ENCODE measurements around the gene NTM. TPM values are rescaled to one million over a fixed set of nuclear protein-coding genes. Genes with fewer than 3 reads are reported as not detected.

Gene NTM
- polyA plus RNA-seq, 1 donor (not counting 4 experiments of a cell fraction or from before 2014, with no cell fraction given): 47.9 TPM

DNA sequence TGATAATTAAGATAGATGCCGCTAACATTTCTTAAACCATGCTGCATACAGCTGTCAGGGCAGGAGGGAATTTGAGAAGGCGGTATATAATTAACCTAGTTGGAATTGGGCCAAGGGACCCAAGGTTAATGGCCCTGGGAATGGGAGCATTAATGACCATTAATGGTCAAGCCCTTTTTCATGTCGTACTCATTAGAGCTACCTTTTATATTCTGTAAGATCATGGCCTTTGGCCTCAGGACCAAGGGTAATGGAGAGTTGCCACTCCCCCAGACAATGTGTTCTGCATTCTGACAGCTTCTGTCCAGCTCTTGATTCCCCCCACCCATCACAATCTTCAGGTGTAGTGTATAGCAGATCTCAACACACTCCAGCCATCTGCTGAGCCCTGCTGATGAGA is 111.6 kb downstream of the NTM start:
- no peaks in the 10 kb centered on the region for H3K36me3 ChIP-seq (ENCODE audit: control insufficient read depth in 2 of 2, extremely low read depth in 1 of 2, insufficient read depth in 2 of 2, low read length in 2 of 2)
- no peak overlapping the region for H3K9ac ChIP-seq (ENCODE audit: control insufficient read depth, extremely low read depth, insufficient read depth, low read length)
- H2AFZ ChIP-seq (ENCODE audit: control insufficient read depth, low read length): no peak overlapping the region
- H3K4me3 ChIP-seq (ENCODE audit: control insufficient read depth in 2 of 3, extremely low read depth in 1 of 3, insufficient read depth in 2 of 3, low read depth in 1 of 3, low read length in 3 of 3): no peak overlapping the region
- DNase-seq (ENCODE audit: low read depth, low spot score) (no peak), FAIRE-seq (no peak)
- no peak for TF ChIP-seq CTCF (optimal IDR thresholded peaks at IDR 0.05 in 1 of 3, IDR thresholded peaks at IDR 0.05 in 1 of 3, conservative IDR thresholded peaks at IDR 0.05 in 1 of 3; ENCODE audit: extremely low read depth in 1 of 3, insufficient read depth in 2 of 3, low read length in 3 of 3)
- no peak for TF ChIP-seq EZH2 (IDR thresholded peaks at IDR 0.05; ENCODE audit: low read length)
- H3K4me1 ChIP-seq (ENCODE audit: control insufficient read depth, extremely low read depth, insufficient read depth, low read length): no peaks in the 10 kb centered on the region
- H3K9me3 ChIP-seq (ENCODE audit: control insufficient read depth, low read depth, low read length): no peaks in the 10 kb centered on the region
- no peaks in the 10 kb centered on the region for H3K27me3 ChIP-seq (ENCODE audit: control insufficient read depth, extremely low read depth, insufficient read depth, low read length)
- no peak overlapping the region for H3K27ac ChIP-seq (ENCODE audit: control insufficient read depth, insufficient read depth, low read length)
- H3K9me1 ChIP-seq (ENCODE audit: control insufficient read depth, extremely low read depth, insufficient read depth, low read length): no peaks in the 10 kb centered on the region
- H3K79me2 ChIP-seq (ENCODE audit: control insufficient read depth, insufficient read depth, low read length): no peaks in the 10 kb centered on the region
- H4K20me1 ChIP-seq (ENCODE audit: control insufficient read depth, extremely low read depth, insufficient read depth, low read length): no peaks in the 10 kb centered on the region
- dilution Hi-C loops (cut with MboI; ENCODE audit: extremely low pct_ligation_motif_present, low sequenced_read_pairs): no loop called here
- H3K4me2 ChIP-seq (ENCODE audit: control insufficient read depth, extremely low read depth, insufficient read depth, low read depth, low read length): no peak overlapping the region

DNA sequence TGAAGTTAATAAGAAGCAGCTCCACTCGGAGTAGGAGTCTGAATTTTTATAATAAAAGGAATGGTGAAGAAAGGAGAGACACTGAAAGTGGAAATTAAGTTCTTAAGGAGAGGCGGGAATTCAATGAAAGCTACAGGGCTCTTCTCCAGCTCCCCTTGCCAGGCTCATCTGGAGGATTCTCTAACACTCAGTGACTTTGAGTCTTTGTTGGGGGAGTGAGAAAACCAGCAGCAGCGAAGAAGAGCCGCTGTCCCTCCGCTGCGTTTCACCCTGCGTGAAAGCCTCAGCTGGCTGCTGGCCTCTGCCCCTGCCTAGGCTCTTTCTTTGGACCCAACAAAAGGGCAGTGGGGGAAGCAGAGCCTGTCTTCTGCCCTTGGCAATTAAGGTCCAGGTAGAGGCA is 113.0 kb downstream of the NTM start:
- DNase-seq (ENCODE audit: low read depth, low spot score): no peak
- H3K27ac ChIP-seq (ENCODE audit: control insufficient read depth, insufficient read depth, low read length): no peak overlapping the region
- H4K20me1 ChIP-seq (ENCODE audit: control insufficient read depth, extremely low read depth, insufficient read depth, low read length): no peaks in the 10 kb centered on the region
- H2AFZ ChIP-seq (ENCODE audit: control insufficient read depth, low read length): no peak overlapping the region
- H3K9me3 ChIP-seq (ENCODE audit: control insufficient read depth, low read depth, low read length): no peaks in the 10 kb centered on the region
- FAIRE-seq: no peak
- no peaks in the 10 kb centered on the region for H3K27me3 ChIP-seq (ENCODE audit: control insufficient read depth, extremely low read depth, insufficient read depth, low read length)
- dilution Hi-C loops (cut with MboI; ENCODE audit: extremely low pct_ligation_motif_present, low sequenced_read_pairs): no loop called here
- H3K4me2 ChIP-seq (ENCODE audit: control insufficient read depth, extremely low read depth, insufficient read depth, low read depth, low read length): no peak overlapping the region
- H3K9me1 ChIP-seq (ENCODE audit: control insufficient read depth, extremely low read depth, insufficient read depth, low read length): no peaks in the 10 kb centered on the region
- no peaks in the 10 kb centered on the region for H3K36me3 ChIP-seq (ENCODE audit: control insufficient read depth in 2 of 2, extremely low read depth in 1 of 2, insufficient read depth in 2 of 2, low read length in 2 of 2)
- no peaks in the 10 kb centered on the region for H3K4me1 ChIP-seq (ENCODE audit: control insufficient read depth, extremely low read depth, insufficient read depth, low read length)
- no peak overlapping the region for H3K9ac ChIP-seq (ENCODE audit: control insufficient read depth, extremely low read depth, insufficient read depth, low read length)
- H3K79me2 ChIP-seq (ENCODE audit: control insufficient read depth, insufficient read depth, low read length): no peaks in the 10 kb centered on the region
- TF ChIP-seq CTCF (optimal IDR thresholded peaks at IDR 0.05 in 1 of 3, IDR thresholded peaks at IDR 0.05 in 1 of 3, conservative IDR thresholded peaks at IDR 0.05 in 1 of 3; ENCODE audit: extremely low read depth in 1 of 3, insufficient read depth in 2 of 3, low read length in 3 of 3) (no peak), EZH2 (IDR thresholded peaks at IDR 0.05; ENCODE audit: low read length) (no peak)
- no peak overlapping the region for H3K4me3 ChIP-seq (ENCODE audit: control insufficient read depth in 2 of 3, extremely low read depth in 1 of 3, insufficient read depth in 2 of 3, low read depth in 1 of 3, low read length in 3 of 3)
